DOHH2 (cell line): ENCODE data around the gene PITPNM3.

ENCODE experiments used
- EZH2phosphoT487 ChIP-seq: fragments of 200-600 bp; sonication (generic); IDR thresholded peaks from 2 replicates; pipeline ENCODE4 v1.6.1; 2017; ENCODE audit warnings: borderline replicate concordance, mild to moderate bottlenecking, antibody characterized with exemption, low read length, moderate library complexity, mixed read lengths
- TF ChIP-seq, protein P1 (sequence below): fragments of 200-600 bp; sonication (generic); IDR thresholded peaks from one replicate; pipeline ENCODE4 v1.5.1; 2014; ENCODE audit warnings: antibody characterized with exemption, mild to moderate bottlenecking, low read depth, low read length; ENCODE audit not compliant: poor library complexity, severe bottlenecking

GRCh38 chr17:6588165-6588564 lies 31.8 kb upstream of the PITPNM3 start:
- TF ChIP-seq, protein P1, sequence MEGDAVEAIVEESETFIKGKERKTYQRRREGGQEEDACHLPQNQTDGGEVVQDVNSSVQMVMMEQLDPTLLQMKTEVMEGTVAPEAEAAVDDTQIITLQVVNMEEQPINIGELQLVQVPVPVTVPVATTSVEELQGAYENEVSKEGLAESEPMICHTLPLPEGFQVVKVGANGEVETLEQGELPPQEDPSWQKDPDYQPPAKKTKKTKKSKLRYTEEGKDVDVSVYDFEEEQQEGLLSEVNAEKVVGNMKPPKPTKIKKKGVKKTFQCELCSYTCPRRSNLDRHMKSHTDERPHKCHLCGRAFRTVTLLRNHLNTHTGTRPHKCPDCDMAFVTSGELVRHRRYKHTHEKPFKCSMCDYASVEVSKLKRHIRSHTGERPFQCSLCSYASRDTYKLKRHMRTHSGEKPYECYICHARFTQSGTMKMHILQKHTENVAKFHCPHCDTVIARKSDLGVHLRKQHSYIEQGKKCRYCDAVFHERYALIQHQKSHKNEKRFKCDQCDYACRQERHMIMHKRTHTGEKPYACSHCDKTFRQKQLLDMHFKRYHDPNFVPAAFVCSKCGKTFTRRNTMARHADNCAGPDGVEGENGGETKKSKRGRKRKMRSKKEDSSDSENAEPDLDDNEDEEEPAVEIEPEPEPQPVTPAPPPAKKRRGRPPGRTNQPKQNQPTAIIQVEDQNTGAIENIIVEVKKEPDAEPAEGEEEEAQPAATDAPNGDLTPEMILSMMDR: no peak
- TF ChIP-seq EZH2phosphoT487: no peak
